ENCODE results near the gene LPP.

The LPP gene

GRCh38 chr3:188331166-188331565, 177.2 kb downstream of the LPP start:
- DNase-seq (ENCODE audit: low spot score) = no peak

- no peak for DNase-seq (ENCODE audit: low spot score)
Observed at GRCh38 chr3:188332085-188332484, 178.1 kb downstream of the LPP start.

- DNase-seq (ENCODE audit: low spot score) = no peak
Observed at GRCh38 chr3:188335656-188336055, 181.7 kb downstream of the LPP start.

- no peak for DNase-seq (ENCODE audit: low spot score)
Observed at GRCh38 chr3:188336178-188336577, 182.2 kb downstream of the LPP start.

- no peak for DNase-seq (ENCODE audit: low spot score)
Observed at GRCh38 chr3:188337232-188337631, 183.3 kb downstream of the LPP start.

GRCh38 chr3:188338086-188338485, 184.1 kb downstream of the LPP start:
- DNase-seq (ENCODE audit: low spot score) = no peak

- no peak for DNase-seq (ENCODE audit: low spot score)
Observed at GRCh38 chr3:188339410-188340295, 185.7 kb downstream of the LPP start.

GRCh38 chr3:188341501-188341900, 187.5 kb downstream of the LPP start:
- no peak for DNase-seq (ENCODE audit: low spot score)

- no peak for DNase-seq (ENCODE audit: low spot score)
Observed at GRCh38 chr3:188342991-188343732, 189.2 kb downstream of the LPP start.

- DNase-seq (ENCODE audit: low spot score) = no peak
Observed at GRCh38 chr3:188343894-188344293, 189.9 kb downstream of the LPP start.

GRCh38 chr3:188345223-188345622, 191.3 kb downstream of the LPP start:
- no peak for DNase-seq (ENCODE audit: low spot score)

- DNase-seq (ENCODE audit: low spot score) = no peak
Observed at GRCh38 chr3:188348435-188349244, 194.7 kb downstream of the LPP start.

- DNase-seq (ENCODE audit: low spot score) = no peak
Observed at GRCh38 chr3:188349351-188349901, 195.5 kb downstream of the LPP start.

- no peak for DNase-seq (ENCODE audit: low spot score)
Observed at GRCh38 chr3:188349933-188350332, 196.0 kb downstream of the LPP start.

GRCh38 chr3:188350961-188351360, 197.0 kb downstream of the LPP start:
- DNase-seq (ENCODE audit: low spot score) = no peak

- no peak for DNase-seq (ENCODE audit: low spot score)
Observed at GRCh38 chr3:188351648-188352047, 197.7 kb downstream of the LPP start.

- DNase-seq (ENCODE audit: low spot score) = no peak
Observed at GRCh38 chr3:188352196-188352927, 198.4 kb downstream of the LPP start.

GRCh38 chr3:188353426-188353825, 199.5 kb downstream of the LPP start:
- DNase-seq (ENCODE audit: low spot score) = no peak

- no peak for DNase-seq (ENCODE audit: low spot score)
Observed at GRCh38 chr3:188358787-188359493, 205.0 kb downstream of the LPP start.

GRCh38 chr3:188360364-188360881, 206.5 kb downstream of the LPP start:
- no peak for DNase-seq (ENCODE audit: low spot score)

Measured in Ammon's horn (tissue), 1 donor.